Superior temporal gyrus (tissue), 1 donor: ENCODE results near the gene AMBP.

ENCODE experiments used
- DNase-seq: peaks from one replicate; pipeline ENCODE4 v3.0.0-alpha.2; 2016; ENCODE audit errors: extremely low spot score

The AMBP gene

GRCh38 chr9:114112778-114113584 lies 34.9 kb upstream of the AMBP start:
- DNase-seq, result no peak

- DNase-seq, result no peak
Measured at GRCh38 chr9:114112325-114112724, 34.2 kb upstream of the AMBP start.

GRCh38 chr9:114110180-114110579 lies 32.1 kb upstream of the AMBP start:
- no peak for DNase-seq

GRCh38 chr9:114109124-114109523 lies 31.0 kb upstream of the AMBP start:
- DNase-seq, result no peak

- DNase-seq, result peak; percentile 86
Measured at GRCh38 chr9:114108016-114108833, 30.1 kb upstream of the AMBP start.

- no peak for DNase-seq
Measured at GRCh38 chr9:114107286-114108001, 29.3 kb upstream of the AMBP start.

DNA sequence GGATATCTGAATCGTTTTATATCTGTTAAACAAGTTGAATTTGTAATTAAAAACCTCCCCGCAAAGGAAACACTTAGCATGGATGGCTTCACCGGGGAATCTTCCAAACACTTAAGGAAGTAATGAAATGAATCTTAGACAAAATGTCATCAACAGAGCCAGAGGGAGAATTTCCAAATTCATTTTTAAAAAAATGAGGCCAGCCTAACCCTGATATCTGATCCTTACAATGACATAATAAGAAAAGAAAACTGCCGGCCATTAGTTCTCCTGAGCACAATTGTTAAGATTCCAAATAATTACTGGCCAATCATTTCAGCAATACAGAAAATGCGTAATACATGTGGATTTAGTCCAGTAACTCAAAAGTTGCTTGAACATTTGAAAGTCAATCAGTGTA lies 27.1 kb upstream of the AMBP start:
- DNase-seq, result no peak

DNA sequence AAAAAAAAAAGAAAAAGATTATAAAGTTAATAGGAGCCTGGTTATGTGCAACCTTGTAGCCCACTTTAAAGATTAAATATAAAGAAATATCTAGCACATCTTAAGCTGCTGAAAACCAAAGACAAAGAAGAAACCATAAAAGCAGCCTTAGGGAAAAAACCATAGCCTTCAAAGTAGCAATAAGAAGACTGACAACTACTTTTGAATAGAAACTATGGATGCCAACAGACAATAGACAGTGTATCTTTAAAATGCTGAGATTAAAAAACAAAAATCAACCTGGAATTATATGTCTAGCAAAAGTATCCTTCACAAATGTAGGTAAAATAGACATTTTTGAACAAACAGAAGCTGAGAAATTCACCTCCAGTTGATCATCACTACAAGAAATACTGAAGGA lies 24.4 kb upstream of the AMBP start:
- DNase-seq, result no peak

GRCh38 chr9:114100536-114100935 lies 22.4 kb upstream of the AMBP start:
- no peak for DNase-seq

DNA sequence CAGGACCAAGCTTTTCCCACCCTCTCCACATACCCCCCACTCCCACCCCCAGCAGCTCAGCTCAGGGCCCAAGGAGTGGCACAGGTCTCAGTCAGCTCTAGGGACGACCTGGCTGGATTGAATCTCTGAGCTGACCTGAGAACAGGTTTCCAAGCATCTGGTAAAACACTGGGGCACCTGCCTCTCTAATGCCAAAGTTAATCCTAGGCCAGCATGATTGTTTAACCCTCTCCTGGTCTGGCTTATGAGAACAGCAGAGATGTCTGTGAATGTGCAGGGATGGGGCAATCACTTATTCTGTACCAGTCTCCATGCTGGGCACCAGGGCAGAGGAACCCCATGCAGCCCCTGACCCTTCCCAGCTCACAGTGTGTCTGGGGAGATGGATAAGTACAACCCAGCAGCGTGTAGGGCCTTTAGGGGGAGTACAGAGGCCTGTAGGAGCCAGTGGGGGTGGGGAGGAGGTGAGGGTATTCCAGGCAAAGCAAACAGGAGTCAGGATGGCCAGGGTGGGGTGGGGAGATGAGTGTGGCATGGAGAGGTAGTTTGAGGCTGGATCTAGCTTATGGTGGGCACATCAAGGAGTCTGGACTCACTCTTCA lies 21.7 kb upstream of the AMBP start:
- no peak for DNase-seq

GRCh38 chr9:114098936-114099668 lies 21.0 kb upstream of the AMBP start, which contains the start of gene KIF12:
KIF12 (minus strand) TSS chr9:114099292; CDS start chr9:114099276, 16 bp downstream.
- no peak for DNase-seq

DNA sequence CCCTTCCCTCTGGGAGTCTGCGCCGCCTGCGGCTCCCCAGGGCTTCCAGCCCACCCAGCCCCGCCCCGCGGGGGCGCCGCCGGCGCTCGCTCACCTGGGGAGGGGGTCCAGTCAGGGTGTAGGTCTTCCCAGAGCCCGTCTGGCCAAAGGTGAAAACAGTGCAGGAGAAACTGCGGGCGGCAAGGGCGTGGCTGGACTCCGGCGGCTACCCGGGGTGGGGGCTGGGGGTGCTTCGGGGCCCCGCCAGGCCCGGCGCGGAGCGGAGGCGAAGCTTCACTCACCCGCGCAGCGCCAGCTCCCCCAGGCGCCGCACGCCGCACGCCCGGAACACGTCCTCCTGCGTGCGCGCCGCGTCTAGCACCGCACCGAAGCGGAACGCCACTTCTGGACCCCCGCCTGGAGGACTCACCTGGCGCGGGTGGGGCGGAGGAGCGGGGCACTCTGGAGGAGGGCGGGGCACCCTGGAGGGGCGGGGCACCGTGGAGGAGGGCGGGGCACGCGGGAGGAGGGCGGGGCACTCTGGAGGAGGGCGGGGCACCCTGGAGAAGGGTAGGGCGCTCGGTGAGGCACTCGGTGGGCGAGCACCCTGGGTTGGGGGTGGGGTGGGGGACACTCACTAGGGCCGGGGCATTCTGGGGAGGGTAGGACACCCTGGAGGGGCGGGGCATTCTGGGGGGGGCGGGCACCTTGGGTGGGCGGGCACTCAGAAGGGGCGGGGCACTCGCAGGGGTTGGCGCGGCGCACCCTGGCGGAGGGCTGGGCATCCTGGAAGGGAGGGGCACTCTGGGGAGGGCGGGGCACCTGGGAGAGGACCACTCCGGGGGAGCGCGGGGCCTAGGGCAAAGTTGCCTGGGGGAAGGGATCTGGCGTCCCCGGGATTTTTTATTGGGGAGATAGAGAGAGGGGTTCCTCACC lies 20.2 kb upstream of the AMBP start:
- DNase-seq, result no peak

- DNase-seq, result no peak
Measured at GRCh38 chr9:114097613-114098020, 19.5 kb upstream of the AMBP start.

DNA sequence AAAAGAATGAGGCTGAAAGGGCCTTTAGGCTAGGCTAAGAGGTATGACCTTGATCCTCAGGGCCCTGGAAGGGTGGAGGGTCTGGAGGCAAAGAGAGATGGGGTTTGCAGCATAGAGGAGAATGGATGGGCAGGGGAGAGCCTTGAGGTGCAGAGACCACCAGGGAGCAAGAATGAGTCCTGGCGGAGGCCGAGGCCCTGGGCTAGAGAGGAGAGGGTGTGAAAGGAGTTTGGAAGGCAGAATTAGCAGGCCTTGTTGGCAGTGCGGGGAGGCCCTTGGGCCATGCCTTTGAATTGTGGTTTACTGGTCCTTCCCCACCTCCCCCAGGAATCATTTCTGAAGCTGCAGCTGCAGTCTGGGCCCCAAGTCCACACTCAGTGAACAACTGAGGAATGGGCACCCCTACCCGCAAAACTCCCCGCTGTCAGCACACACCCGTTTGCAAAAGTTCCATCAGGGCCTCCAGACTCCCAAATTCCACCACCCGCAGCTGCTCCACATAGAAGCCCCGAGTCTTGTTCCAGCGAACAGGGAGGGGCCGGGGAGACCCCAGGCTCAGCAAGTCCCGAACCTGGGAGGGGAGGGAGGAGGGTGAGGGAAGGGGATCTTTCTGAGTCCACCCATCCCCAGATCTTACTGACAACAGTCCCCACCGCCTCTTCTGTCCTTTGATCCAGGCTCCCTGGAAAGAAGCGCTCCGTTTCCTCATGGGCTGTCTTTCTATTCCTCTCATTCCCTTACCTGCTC lies 18.9 kb upstream of the AMBP start:
- no peak for DNase-seq

DNA sequence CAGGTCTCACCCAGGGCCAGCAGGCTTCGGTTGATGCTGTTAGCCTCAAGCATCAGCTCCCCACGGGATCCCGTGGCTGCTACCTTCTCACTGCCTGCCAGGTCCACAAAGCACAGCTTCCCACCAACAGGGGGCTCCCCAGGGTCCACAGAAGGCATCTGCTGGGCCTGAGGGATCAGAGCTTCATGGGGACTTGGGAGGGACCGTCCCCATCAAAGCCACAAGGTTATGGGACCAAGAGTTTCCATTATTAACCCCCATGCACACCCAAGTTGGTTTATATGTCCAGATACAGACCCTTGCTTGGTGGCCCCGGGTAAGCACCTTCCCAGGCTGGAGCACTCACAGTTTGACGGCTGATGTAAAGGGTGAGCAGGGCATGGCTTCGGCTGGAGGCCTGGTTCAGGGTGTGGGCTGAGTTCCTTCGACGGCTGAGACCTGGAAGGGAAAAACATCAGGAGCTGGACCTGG lies 18.0 kb upstream of the AMBP start:
- no peak for DNase-seq

DNA sequence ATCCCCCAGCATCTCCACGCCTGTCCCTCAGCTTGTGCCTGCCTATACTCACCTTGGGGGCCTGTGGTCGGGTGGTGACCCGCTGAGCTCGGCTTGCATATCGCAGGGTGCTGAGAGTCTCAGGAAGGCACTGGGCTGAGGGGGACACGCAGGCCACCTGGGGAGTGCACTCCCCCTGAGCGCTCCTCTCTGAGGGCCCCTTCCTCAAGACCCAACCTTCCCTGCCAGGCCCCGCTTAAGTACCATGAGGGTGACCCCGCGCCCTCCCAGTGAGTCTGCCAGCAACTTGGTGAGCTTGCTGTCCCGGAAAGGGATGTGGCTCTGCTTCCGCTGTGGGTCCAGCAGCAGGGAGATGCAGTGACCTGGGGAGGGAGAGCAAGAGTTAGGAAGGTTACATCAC lies 16.9 kb upstream of the AMBP start:
- DNase-seq, result no peak

- DNase-seq, result no peak
Measured at GRCh38 chr9:114093761-114094505, 15.8 kb upstream of the AMBP start.

GRCh38 chr9:114093031-114093471 lies 15.0 kb upstream of the AMBP start:
- no peak for DNase-seq
